GM12872 (cell line): ENCODE measurements around the gene EIF4G3.

Experiments
- CTCF ChIP-seq: IDR thresholded peaks from 3 replicates; pipeline ENCODE4 v1.5.1; 2011; ENCODE audit warnings: low read depth, mild to moderate bottlenecking, low read length, moderate library complexity; ENCODE audit not compliant: insufficient read depth

The EIF4G3 gene

GRCh38 chr1:21037091-21037490 lies 139.6 kb downstream of the EIF4G3 start:
- TF ChIP-seq CTCF: no peak

GRCh38 chr1:21035794-21036193 lies 140.9 kb downstream of the EIF4G3 start:
- no peak for TF ChIP-seq CTCF

GRCh38 chr1:21034725-21035628 lies 141.7 kb downstream of the EIF4G3 start:
- no peak for TF ChIP-seq CTCF

DNA sequence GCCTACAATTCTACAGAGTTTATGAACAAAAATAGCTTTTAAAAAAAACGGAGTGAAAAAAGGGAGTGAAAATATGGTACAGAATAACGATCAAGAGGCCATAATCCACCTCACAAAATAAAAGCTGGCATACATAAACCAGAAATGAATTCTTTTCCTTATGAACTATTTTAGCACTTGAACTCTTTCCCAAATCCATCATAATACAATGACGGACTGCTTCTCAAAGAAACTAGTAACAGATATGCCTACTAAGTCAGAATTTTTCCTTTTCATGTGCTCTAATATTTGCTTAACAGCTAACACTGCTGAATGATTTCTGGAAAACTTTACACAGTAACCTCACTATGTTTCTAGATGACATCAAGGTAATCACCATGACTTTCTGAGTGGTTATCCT lies 144.0 kb downstream of the EIF4G3 start:
- TF ChIP-seq CTCF: no peak

- no peak for TF ChIP-seq CTCF
Observed at GRCh38 chr1:21030181-21030580, 146.5 kb downstream of the EIF4G3 start.

DNA sequence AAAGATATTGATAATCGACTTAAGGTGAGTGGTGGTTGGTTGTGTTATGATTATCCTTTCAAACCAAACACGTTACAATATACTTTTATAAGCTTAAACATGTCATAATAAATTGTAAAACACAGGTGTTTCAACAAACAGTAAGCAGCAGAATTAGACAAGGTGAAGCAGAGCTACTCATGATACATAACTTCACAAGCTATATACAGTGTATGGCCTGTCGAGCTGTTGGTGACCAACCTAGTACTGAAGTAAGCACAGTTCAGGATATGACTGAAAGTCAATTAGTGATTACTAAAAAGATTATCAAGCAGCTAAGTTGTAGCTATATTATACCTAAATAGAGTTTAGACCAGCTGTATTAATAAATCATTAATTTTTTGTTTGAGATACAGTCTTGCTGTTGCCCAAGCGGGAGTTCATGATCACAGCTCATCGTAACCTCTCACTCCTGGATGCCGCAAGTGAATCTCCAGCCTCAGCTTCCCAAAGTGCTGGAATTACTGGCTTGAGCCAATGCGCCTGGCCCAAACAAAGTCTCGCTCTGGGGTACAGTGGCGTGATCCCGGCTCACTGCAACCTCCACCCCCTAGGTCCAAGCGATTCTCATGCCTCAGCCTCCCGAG lies 148.1 kb downstream of the EIF4G3 start:
- no peak for TF ChIP-seq CTCF

- no peak for TF ChIP-seq CTCF
Observed at GRCh38 chr1:21027805-21028204, 148.9 kb downstream of the EIF4G3 start.
